ENCODE results near the gene TMEM240.
"Not testable (repeated sequence)": the region's sequence is repeated elsewhere in the genome, so short reads cannot be mapped to it uniquely, and the experiment has no call there.

The TMEM240 gene

DNA sequence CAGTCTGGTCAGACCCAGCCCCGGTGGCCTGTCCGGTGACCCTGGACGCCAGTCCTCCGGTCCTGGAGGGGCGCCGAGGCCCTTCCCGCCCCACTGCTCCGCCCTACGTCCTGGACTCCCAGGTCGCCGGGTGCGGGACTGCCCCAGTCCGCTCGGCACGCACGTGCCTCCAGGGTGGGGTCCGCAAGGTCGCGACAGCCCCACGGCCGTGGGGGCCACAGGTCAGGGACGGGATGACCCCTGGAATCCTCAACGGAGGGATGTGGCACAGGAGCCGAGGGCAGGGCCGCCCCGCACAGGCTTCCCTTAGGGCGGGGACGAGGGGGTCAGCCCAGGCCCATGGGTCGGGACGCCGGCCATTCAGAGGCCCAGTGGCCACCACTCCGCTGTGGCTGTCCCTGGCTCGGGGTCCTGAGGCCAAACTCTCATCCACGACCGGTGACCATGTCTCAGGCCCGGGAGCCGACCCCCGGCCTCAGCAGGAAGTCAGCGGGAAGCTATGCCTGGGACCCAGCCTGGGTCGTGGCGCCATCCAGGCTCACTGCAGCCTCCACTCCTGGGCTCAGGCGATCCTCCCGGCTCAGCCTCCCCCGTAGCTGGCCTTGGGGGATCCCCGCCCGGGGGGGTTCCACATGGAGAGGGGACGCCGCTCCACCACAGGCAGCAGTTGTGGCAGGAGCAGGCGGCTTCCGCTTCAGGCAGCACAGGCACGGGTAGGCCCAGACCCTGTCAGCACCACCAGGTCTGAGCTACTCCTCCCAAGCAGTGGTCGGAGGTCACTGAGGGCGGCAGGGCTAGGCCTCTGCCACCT is 599 bp upstream of the TMEM240 start:
- no peak for DNase-seq (ENCODE audit: low read depth in 2 of 2)

DNA sequence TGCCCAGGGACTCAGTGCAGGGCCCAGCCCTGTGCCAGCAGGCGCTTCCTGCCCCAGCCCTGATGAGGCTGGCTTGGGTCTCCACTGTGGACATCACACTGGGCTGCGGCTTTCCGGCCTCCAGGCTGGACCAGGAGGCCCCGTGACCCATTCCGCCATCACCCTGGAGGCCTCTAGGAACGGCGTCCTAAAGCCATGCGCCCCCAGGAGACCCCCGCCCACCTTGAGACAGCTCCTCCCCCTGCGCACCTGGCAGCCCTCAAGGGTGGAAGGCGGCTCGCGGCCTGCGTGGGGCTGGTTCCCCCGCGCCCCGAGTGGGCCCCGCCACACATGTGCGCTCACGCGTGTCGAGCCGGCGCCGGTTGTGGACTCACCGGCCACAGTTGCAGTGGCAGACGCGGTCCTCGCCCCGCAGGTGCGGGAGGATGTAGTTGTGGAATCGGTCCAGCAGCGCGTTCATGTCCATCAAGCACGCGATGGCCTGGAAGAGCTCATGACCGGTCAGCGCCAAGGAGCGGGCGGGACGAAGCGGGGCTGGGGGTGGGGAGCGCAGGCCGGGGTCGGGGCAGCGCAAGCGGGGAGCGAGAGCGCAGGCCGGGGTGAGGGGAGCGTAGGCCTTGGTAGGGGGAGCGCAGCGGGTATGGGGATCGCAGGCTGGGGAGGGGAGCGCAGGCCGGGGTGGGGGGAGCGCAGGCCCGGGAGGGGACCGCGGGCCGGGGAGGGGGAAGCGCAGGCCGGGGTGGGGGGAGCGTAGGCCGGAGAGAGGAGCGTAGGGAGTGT is 924 bp downstream of the TMEM240 start:
- no peak for DNase-seq (ENCODE audit: low read depth in 2 of 2)

GRCh38 chr1:1538989-1539309 is 1.5 kb downstream of the TMEM240 start:
- DNase-seq (ENCODE audit: low read depth in 2 of 2) = no peak

DNA sequence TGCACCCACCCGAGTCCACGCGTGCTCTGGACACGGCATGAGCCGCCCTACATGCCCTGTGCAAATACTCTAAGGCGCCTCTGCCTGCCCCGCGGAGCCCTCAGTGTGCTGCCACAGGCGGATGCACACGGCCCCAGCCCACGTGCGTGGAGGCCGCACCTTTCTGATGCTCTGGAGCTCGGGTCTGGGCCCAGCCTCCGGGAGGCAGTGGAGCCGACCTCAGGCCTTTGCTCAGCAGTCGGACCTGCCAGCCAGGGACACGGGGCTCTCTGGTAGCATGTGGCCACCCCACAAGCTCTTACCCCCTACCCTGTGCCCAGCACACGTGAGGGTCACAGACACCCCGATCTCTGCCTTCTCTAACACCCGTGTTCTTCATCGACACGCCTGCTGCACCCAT is 2.1 kb downstream of the TMEM240 start:
- DNase-seq (ENCODE audit: low read depth in 2 of 2) = no peak

DNA sequence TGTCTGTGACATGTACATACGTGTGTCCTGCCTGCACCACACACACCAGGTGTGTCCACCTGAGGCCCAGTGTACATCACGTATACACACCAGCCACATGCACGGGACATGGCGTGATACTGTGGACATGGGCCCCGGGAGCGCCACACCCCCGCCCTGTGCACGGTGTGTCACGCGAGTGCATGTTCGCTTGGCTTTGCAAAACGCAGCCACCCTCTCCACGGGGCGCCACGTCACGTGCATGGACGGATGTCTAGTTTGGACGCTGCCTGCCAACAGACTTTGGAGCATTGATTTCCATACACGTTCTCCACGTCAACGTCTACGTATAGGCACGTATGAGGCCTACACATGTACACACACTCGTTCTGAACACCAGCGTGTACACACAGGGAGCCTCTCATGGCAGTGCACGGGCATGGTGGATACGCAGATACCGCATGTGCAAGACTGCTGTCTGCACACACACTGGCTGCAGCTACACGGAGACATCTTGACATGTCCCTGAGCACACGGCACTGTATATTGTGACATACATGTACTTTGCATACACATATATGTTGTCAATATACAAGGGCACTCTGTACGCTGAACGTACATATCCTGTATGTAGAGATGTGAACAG is 2.7 kb downstream of the TMEM240 start:
- DNase-seq (ENCODE audit: low read depth in 2 of 2) = no peak

GRCh38 chr1:1536938-1537546 is 3.4 kb downstream of the TMEM240 start:
- DNase-seq (ENCODE audit: low read depth in 2 of 2) = no peak

DNA sequence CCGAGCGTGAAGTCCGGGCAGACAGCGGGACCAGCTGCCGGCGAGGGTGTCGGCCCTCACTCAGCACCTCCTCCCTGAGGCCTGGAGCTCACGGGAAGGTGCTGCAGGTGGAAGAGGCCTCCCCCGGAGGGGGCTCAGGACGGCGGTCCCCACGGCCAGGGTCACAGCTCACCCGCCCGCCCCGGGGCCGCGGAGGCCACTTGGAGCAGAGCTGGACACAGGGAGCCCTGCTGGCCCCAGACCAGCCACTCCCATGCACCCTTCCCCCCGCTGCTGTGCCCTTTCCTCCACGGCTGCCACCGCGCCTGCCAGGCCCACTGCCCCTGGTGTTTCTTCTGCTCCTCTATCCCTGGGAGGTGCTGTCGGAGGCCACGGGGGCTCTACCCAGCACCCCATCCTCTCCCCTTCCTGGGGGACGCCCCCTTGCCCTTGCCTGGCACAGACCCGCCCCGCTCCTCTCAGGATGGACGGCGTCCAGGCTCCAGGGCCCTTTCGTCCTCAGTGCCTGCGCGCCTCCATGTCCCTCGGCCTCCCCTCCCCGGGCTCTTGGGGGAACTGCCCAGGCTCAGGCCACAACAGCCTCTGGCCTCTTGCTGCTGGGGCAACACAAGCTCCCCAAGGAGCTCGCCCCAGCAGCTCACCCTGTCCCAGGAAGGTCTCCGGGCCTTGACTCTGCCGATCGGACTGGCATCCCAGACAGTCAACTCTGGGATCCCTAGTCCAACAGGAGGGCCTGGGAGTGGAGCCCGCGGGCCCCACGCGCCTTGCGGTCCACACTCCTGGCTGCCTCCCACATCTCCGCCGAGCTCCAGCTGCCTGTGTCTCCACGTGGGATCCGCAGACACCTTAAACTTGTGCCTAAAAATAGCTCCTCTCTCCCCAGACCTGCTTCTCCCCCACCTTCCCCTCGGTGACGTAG is 4.1 kb downstream of the TMEM240 start:
- no peak for DNase-seq (ENCODE audit: low read depth in 2 of 2)

- no peak for DNase-seq (ENCODE audit: low read depth in 2 of 2)
Measured at GRCh38 chr1:1535201-1536018, 5.0 kb downstream of the TMEM240 start.

DNA sequence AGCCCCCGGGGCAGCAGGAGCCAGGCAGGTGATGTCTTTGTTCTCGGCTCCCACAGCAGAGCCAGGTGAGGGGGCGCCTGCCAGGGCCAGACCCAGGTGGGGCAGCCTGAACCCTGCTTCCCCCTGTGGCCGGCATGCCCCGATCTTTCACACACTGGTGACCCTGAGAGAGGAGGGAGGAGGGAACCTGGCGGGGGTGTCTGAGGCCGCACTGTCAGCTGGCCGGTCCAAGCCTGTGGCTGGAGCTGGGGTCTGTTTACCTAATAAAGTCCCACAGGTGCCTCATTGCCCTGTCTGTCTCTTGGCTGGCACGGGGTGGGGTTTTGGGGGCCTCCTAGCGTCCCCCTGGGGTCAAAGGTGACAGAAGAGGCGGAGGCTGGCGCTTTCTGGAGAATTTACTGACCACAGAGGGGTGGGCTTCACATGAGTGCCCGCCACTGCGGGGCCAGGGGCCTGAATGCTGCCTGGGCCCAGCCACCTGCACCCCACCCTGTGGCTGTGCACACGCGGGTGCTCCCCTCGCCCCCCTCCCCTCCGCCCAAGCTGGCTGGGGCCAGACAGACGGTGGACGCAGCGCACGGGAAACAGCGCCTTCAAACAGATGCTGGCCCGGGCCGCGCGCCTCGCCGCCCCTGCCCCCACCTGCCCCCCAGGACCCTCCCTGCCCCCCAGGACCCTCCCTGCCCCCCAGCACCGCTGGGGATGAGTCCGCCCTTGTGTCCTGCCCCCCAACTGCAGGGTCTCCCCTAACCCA is 5.8 kb downstream of the TMEM240 start:
- DNase-seq (ENCODE audit: low read depth in 2 of 2) = no peak

DNA sequence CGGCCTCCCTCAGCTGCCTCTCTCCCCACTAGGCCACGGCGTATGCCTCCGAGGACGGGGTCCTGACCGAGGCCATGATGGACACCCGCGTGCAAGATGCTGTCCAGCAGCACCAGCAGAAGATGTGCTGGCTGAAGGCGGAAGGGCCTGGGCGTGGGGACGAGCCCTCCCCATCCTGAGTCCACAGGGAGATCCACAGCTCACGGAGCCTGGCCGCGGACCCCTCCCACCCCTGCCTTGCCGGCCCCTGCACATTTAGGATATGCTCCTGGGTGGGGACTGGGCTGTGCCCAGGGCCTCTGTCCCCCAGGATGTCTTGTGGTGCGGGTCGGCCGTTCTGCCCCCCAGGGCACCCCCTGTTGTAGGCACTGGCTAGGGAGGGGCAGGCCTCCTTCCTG is 6.5 kb downstream of the TMEM240 start:
- not testable (repeated sequence) for DNase-seq (ENCODE audit: low read depth in 2 of 2)

GRCh38 chr1:1533176-1533893 is 7.1 kb downstream of the TMEM240 start:
- DNase-seq (ENCODE audit: low read depth in 2 of 2) = not testable (repeated sequence)

GRCh38 chr1:1531947-1532346 is 8.5 kb downstream of the TMEM240 start:
- DNase-seq (ENCODE audit: low read depth in 2 of 2) = no peak

DNA sequence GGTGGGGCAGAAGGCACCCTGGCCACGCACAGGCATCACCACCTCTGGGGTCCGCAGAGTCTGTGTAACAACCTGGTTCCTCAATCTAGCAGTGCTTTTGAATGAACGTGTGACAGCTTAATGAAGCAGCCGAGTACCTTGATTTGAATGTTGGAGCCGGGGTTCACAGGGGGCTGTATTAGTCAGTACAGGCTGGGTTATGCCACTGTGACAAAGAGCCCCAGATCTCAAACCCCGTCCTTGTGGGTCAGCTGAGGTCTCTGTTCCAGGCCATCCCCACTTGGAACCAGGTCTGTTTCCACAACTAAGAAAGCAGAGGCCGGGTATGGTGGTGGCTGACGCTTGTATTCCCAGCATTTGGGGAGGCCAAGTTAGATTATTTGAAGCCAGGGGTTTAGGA is 10.5 kb downstream of the TMEM240 start:
- no peak for DNase-seq (ENCODE audit: low read depth in 2 of 2)

DNA sequence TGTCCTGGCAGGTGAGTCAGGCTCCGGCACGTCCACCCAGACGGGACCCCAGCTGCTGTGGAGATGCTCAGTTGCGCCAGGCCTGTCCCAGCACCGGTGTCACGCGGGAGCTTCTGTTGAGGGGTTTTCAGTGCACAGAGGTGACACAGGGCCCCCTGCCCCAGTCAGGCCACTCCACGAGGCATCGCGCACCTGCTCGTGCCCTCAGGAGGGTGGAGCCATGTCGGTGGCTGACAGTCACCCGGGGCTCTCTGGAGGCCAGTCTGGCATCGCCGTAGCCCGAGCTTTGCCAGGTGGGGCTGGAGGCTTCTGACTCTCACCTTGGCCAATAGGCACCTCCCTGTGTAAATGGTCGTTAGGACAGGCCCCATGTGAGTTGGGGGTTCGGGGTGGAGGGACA is 11.1 kb downstream of the TMEM240 start:
- DNase-seq (ENCODE audit: low read depth in 2 of 2) = no peak

DNA sequence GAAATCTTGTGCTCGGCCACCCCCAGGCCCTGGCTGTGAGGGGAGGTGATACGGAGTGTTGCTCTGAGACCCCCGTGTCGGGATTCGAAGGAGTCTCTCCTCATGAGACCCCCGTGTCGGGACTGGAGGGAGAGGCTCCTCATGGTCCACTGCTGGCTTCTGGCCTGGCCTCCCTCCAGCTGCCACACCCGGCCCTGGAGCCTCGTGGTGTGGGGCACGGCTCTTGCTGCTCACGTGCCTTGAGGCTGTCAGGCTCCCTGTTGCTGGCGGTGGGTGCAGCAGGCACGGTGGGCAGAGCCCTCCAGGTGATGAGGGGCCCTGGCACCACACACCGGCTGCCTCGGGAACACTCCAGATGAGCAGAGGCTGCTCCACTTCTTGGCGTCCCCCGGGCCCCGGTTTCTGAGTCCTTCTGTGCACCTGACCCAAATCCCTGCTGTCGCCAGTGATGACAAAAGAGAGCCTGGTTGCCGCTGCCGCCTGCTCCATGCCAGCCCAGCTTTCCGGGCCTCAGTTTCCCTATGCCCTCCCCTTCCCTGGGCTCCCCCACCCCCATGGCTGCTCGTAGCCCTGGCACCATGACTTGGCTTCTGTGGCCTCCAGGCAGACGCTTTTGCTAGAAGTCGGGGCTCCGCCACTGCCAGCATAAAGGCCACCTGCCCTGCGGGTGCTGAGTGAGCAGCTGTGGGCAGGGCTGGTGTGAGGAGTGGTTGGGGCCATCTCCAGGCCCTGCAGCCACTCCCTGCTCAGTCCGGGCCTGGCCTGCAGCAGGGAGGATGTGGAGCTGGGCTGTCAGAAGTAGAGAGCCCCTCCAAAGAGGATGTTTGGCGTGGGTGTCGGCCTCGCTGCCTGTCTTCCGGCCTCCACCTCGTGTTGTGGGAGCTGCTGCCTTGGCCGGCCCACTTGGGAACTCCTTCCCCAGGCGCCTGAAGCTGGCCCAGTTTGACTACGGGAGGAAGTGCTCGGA is 11.8 kb downstream of the TMEM240 start:
- DNase-seq (ENCODE audit: low read depth in 2 of 2) = no peak

DNA sequence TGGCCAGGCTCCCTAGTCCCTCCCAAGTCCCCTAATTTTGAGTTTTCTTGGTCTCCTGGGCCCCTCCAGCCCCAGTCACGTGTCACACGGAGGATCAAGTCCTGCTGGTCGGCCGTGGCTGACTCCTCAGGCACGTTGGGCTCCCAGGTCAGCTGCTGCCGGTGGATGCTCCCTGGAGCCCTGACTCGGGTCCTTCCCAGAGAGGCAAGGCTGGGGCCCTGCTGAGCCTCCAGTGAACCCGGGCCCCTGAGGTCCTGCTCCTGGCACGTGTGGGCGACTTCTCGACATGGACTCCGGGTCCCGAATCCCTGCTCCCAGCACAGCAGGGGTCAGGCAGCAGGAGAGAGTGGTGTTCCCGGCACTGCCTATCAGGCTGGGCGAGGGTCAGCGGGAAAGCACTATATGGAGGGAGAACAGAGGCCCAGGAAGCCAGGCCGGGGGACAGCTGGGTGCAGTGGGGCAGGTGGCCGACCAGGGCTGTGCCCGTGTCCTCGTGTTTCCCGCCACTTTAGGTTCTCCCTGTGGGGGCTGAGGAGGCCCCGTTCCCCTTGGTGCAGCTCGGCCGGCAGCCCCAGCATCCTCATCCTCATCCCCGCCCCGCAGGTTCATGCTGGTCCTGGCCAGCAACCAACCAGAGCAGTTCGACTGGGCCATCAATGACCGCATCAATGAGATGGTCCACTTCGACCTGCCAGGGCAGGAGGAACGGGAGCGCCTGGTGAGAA is 13.2 kb downstream of the TMEM240 start:
- DNase-seq (ENCODE audit: low read depth in 2 of 2) = no peak

GRCh38 chr1:1526476-1526875 is 13.9 kb downstream of the TMEM240 start:
- not testable (repeated sequence) for DNase-seq (ENCODE audit: low read depth in 2 of 2)

Measured in stimulated activated CD4-positive, alpha-beta T cell treated with anti-CD3 and anti-CD28 coated beads, Interleukin-1b, Interleukin-23, amount 100 ng/mL, for 4 hours (primary cell).